Muscle layer of colon (tissue), 2 donors: ENCODE measurements around the gene HSP90B1.

Experiments used
- H3K27ac ChIP-seq: one replicate; pipeline ENCODE4 v1.7.0; 2013; ENCODE audit warnings: low read depth, mild to moderate bottlenecking, low read length, moderate library complexity
- H3K27me3 ChIP-seq, 2 donors: one replicate each; pipeline ENCODE4 v1.7.0; 2013; ENCODE audit warnings: low read length in 2 of 2, mild to moderate bottlenecking in 2 of 2; ENCODE audit not compliant: insufficient read depth in 2 of 2, control insufficient read depth in 1 of 2
- H3K36me3 ChIP-seq: one replicate; pipeline ENCODE4 v1.7.0; 2013; ENCODE audit warnings: mild to moderate bottlenecking, low read length; ENCODE audit not compliant: insufficient read depth
- H3K4me1 ChIP-seq: one replicate; pipeline ENCODE4 v1.7.0; 2013; ENCODE audit warnings: mild to moderate bottlenecking, low read length; ENCODE audit not compliant: insufficient read depth
- H3K4me3 ChIP-seq, 2 donors: one replicate each; pipeline ENCODE4 v1.7.0; 2013; ENCODE audit warnings: low read length in 2 of 2, low read depth in 1 of 2, mild to moderate bottlenecking in 1 of 2, moderate library complexity in 1 of 2
- H3K9ac ChIP-seq: one replicate; pipeline ENCODE4 v1.7.0; 2013; ENCODE audit warnings: low read length
- H3K9me3 ChIP-seq: one replicate; pipeline ENCODE4 v1.7.0; 2013; ENCODE audit warnings: mild to moderate bottlenecking, low read length
- donor health status: abdominal sarcoma.
- donor health status: Adenocarcinoma of cecum.

Gene HSP90B1

DNA sequence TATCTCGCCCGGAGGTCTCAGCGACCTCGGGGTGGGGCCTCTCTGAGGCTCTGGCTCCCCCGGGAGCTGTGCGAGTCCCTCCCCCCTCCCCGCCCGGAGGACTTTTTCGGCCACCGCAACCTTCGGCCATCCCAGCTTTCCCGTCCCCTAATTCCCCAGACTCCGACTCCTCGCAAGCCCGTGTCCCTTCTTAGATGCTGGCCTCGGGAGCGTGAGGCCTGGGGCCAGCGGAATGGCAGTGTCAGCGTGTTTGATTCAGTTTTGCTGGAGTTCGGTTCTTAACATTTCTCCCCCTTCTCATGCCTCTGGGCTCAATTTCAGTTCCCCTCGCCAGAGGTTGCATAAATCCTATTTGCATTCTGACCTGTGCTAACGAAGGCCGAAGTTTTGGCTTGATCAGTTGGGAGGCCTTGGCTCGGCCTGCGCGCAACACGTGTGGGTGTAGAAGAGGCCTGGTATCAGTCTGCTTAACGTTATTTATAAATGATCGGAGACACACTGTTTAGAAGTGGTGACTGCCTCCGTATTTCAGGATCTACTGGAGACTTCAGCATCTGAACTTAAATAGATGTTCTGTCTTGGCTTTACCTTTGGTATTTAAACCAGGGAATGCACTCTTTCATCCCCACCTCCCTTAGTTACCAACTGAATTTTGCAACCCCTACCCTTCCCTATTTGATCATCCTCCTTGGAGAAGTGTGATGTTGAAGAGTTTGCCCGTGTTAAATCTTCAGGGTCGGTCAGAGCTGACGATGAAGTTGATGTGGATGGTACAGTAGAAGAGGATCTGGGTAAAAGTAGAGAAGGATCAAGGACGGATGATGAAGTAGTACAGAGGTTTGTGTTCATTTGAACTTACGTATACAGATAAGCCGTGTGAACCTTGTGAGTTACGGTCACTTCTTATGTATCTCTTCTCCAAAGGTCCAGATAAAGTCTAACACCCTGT, 851 bp downstream of the HSP90B1 start:
- Histone ChIP-seq H3K9me3 (no peaks in the 10 kb centered on the region), H3K4me3 (peak overlapping the region; percentile 51 to 89), H3K36me3 (peaks cover 38% of the 10 kb centered on the region), H3K27ac (peak overlapping the region; percentile 77), H3K27me3 (no peaks in the 10 kb centered on the region), H3K9ac (peak overlapping the region; percentile 75), H3K4me1 (peaks cover 56% of the 10 kb centered on the region)

GRCh38 chr12:103933237-103933636, 3.0 kb downstream of the HSP90B1 start:
- H3K36me3 ChIP-seq = peaks cover 59% of the 10 kb centered on the region
- H3K27ac ChIP-seq = no peak overlapping the region
- H3K9ac ChIP-seq = no peak overlapping the region
- H3K27me3 ChIP-seq = no peaks in the 10 kb centered on the region
- H3K4me1 ChIP-seq = peaks cover 58% of the 10 kb centered on the region
- no peak overlapping the region for H3K4me3 ChIP-seq
- no peaks in the 10 kb centered on the region for H3K9me3 ChIP-seq

- Histone ChIP-seq H3K36me3 (peaks cover 94% of the 10 kb centered on the region), H3K4me1 (peaks cover 46% of the 10 kb centered on the region), H3K27me3 (no peaks in the 10 kb centered on the region), H3K9ac (no peak overlapping the region), H3K9me3 (no peaks in the 10 kb centered on the region), H3K27ac (no peak overlapping the region), H3K4me3 (no peak overlapping the region)
These were observed 6.5 kb downstream of the HSP90B1 start for GRCh38 chr12:103936679-103937078.

DNA sequence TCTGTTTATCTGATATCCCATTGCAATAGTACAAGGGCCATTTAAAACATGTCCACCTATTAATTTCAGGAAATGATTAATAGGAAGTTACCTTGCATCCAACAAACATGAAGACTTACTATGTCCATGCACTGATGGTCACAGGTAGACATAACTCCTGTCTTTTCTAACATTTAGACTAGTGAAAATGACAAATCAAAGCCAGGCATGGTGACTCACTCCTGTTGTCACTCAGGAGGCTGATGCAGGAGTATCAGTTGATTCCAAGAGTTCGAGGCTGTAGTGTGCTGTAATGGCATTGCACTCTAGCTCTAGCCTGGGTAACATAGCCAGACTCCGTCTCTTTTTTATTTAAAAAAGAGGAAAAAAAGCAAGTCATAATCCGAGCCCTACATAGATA, 14.8 kb downstream of the HSP90B1 start:
- Histone ChIP-seq H3K9ac (no peak overlapping the region), H3K4me3 (no peak overlapping the region), H3K36me3 (peaks cover 96% of the 10 kb centered on the region), H3K27me3 (no peaks in the 10 kb centered on the region), H3K9me3 (no peaks in the 10 kb centered on the region), H3K4me1 (no peaks in the 10 kb centered on the region), H3K27ac (no peak overlapping the region)

DNA sequence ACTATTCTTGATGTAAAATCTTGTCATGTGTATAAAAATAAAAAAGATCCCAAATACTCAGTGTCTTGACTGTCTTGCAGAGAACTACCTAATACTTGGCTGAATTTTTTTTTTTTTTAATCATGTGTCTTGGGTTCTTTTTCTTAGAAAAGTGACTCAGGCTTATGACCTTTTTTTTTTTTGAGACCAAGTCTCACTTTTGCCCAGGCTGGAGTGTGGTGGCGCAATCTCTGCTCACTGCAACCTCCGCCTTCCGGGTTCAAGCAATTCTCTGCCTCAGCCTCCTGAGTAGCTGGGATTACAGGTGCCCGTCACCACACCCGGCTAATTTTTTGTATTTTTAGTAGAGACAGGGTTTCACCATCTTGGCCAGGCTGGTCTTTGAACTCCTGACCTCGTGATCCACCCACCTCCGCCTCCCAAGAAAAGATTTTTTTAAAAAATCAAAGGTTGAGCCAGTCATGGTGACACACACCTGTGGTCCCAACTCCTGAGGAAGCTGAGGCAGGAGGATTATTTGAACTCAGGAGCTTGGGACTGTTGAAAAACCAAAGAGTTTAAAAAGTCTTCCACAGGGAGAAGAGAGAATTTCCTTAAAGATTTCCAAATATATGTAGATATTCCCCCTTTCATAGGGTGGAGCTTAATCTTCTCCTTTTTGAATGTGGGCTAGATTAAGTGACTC, 17.8 kb downstream of the HSP90B1 start:
- Histone ChIP-seq H3K27me3 (no peaks in the 10 kb centered on the region), H3K9ac (no peak overlapping the region), H3K4me3 (no peak overlapping the region), H3K4me1 (no peaks in the 10 kb centered on the region), H3K27ac (no peak overlapping the region), H3K36me3 (peaks cover 96% of the 10 kb centered on the region), H3K9me3 (no peaks in the 10 kb centered on the region)

DNA sequence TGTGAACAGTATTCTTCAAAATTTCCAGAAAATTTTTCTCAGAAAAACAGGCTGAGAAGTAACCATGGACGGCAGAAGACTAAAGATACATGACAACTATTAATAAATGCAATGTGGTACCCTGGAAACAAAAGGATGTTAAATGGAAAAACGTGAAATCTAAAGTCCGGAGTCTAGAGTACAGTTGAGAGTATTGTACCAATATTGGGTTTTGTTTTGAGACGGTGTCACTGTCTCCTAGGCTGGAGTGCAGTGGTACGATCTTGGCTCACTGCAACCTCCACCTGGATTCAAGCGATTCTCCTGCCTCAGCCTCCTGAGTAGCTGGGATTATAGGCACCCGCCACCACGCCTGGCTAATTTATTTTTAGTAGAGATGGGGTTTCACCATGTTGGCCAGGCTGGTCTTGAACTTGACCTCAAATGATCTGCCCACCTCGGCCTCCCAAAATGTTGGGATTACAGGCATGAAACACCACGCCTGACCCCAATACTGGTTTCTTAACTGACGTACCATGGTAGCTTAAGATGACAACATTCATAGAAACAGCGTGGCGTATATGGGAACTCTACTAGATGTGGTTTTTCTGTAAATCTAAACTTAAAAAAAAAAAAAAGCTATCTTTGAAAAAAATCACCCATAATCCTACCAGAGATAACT, 18.7 kb downstream of the HSP90B1 start:
- no peak overlapping the region for H3K27ac ChIP-seq
- peaks cover 97% of the 10 kb centered on the region for H3K36me3 ChIP-seq
- H3K9ac ChIP-seq = no peak overlapping the region
- H3K9me3 ChIP-seq = no peaks in the 10 kb centered on the region
- H3K27me3 ChIP-seq = no peaks in the 10 kb centered on the region
- no peaks in the 10 kb centered on the region for H3K4me1 ChIP-seq
- no peak overlapping the region for H3K4me3 ChIP-seq

GRCh38 chr12:103952497-103952896, 22.3 kb downstream of the HSP90B1 start:
- Histone ChIP-seq H3K27me3 (no peaks in the 10 kb centered on the region), H3K27ac (no peak overlapping the region), H3K4me3 (no peak overlapping the region), H3K9me3 (no peaks in the 10 kb centered on the region), H3K36me3 (peaks cover 62% of the 10 kb centered on the region), H3K4me1 (peaks cover 15% of the 10 kb centered on the region), H3K9ac (no peak overlapping the region)

GRCh38 chr12:103955811-103956508, 25.8 kb downstream of the HSP90B1 start:
- Histone ChIP-seq H3K36me3 (peaks cover 29% of the 10 kb centered on the region), H3K9me3 (no peaks in the 10 kb centered on the region), H3K4me3 (peak overlapping the region; percentile 82 to 95), H3K27me3 (no peaks in the 10 kb centered on the region), H3K27ac (peak overlapping the region; percentile 95), H3K9ac (peak overlapping the region; percentile 39), H3K4me1 (peaks cover 16% of the 10 kb centered on the region)

- no peaks in the 10 kb centered on the region for H3K9me3 ChIP-seq
- peaks cover 23% of the 10 kb centered on the region for H3K36me3 ChIP-seq
- H3K4me1 ChIP-seq = peaks cover 16% of the 10 kb centered on the region
- peak overlapping the region; percentile 39 for H3K9ac ChIP-seq
- peak overlapping the region; percentile 95 for H3K27ac ChIP-seq
- H3K27me3 ChIP-seq = no peaks in the 10 kb centered on the region
- H3K4me3 ChIP-seq = peak overlapping the region; percentile 82 to 95
These were observed 26.4 kb downstream of the HSP90B1 start for GRCh38 chr12:103956509-103957027.

- H3K4me1 ChIP-seq = peaks cover 16% of the 10 kb centered on the region
- H3K9ac ChIP-seq = no peak overlapping the region
- peaks cover 10% of the 10 kb centered on the region for H3K36me3 ChIP-seq
- H3K9me3 ChIP-seq = no peaks in the 10 kb centered on the region
- H3K27me3 ChIP-seq = no peaks in the 10 kb centered on the region
- peak overlapping the region in 1 of 2 donors; percentile 82 for H3K4me3 ChIP-seq
- no peak overlapping the region for H3K27ac ChIP-seq
These were observed 27.7 kb downstream of the HSP90B1 start for GRCh38 chr12:103957865-103958388.
